Breast epithelium (tissue), 3 donors: Measurements from ENCODE around the gene GADD45GIP1.

Source experiments
- CTCF ChIP-seq, 3 donors: fragments of 450-650 bp; IDR thresholded peaks; one replicate each; pipeline ENCODE4 v1.5.1; 2016 to 2017; ENCODE audit warnings: antibody characterized with exemption in 3 of 3, mild to moderate bottlenecking in 3 of 3, moderate library complexity in 3 of 3
- POLR2AphosphoS5 ChIP-seq, 3 donors: sonication (generic); formaldehyde crosslinking; IDR thresholded peaks; one replicate each; pipeline ENCODE4 v1.6.1; 2017; ENCODE audit warnings: antibody characterized with exemption in 3 of 3

GRCh38 chr19:12937927-12938778 lies 18.9 kb downstream of the GADD45GIP1 start, which contains the start of gene CALR:
- TF ChIP-seq CTCF (IDR thresholded peaks at IDR 0.05) (peak in 1 of 3 donors; percentile 13), POLR2AphosphoS5 (IDR thresholded peaks at IDR 0.05) (peak; percentile 95 to 97 (median 97))
